ENCODE measurements around the gene ADGRL3.
"Not testable (repeated sequence)": the region's sequence is repeated elsewhere in the genome, so short reads cannot be mapped to it uniquely, and the experiment has no call there.

ADGRL3 gene

GRCh38 chr4:61336916-61337315 lies 136.8 kb downstream of the ADGRL3 start:
- no peak for TF ChIP-seq CTCF (IDR thresholded peaks at IDR 0.05; ENCODE audit: low read depth, low read length)
- no peak for DNase-seq (ENCODE audit: low read depth, low spot score)
- in situ Hi-C loops (cut with HindIII; ENCODE audit: low sequenced_read_pairs), result no loop called here
- no peak overlapping the region for H3K4me3 ChIP-seq (ENCODE audit: low read depth, low read length)

DNA sequence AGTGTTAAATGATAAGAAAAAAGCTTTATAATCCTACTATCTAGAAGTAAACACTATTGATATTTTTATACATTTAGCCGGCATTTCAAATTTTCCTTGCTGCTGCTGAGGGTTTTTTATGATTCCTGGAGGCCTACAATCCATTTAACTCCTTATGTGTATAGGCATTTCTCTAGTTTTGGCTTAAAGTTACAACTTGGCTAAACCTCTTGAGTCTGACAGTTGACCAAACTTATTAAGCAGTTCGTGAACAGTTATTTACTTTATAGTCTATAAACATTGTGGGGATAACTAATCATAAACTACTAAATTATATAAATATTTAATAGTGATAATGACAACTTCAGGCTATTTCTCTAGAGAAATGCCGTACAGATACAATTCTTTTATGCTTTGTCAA lies 141.9 kb downstream of the ADGRL3 start:
- DNase-seq (ENCODE audit: low read depth, low spot score), result no peak
- no peak overlapping the region for H3K4me3 ChIP-seq (ENCODE audit: low read depth, low read length)
- in situ Hi-C loops (cut with HindIII; ENCODE audit: low sequenced_read_pairs), result no loop called here
- TF ChIP-seq CTCF (IDR thresholded peaks at IDR 0.05; ENCODE audit: low read depth, low read length), result no peak

GRCh38 chr4:61350932-61351331 lies 150.8 kb downstream of the ADGRL3 start:
- TF ChIP-seq CTCF (IDR thresholded peaks at IDR 0.05; ENCODE audit: low read depth, low read length), result no peak
- H3K4me3 ChIP-seq (ENCODE audit: low read depth, low read length), result no peak overlapping the region
- in situ Hi-C loops (cut with HindIII; ENCODE audit: low sequenced_read_pairs), result no loop called here
- no peak for DNase-seq (ENCODE audit: low read depth, low spot score)

- TF ChIP-seq CTCF (IDR thresholded peaks at IDR 0.05; ENCODE audit: low read depth, low read length), result no peak
- no peak overlapping the region for H3K4me3 ChIP-seq (ENCODE audit: low read depth, low read length)
- in situ Hi-C loops (cut with HindIII; ENCODE audit: low sequenced_read_pairs), result no loop called here
- no peak for DNase-seq (ENCODE audit: low read depth, low spot score)
Observed at GRCh38 chr4:61356696-61357095, 156.6 kb downstream of the ADGRL3 start.

GRCh38 chr4:61359301-61359700 lies 159.2 kb downstream of the ADGRL3 start:
- in situ Hi-C loops (cut with HindIII; ENCODE audit: low sequenced_read_pairs), result no loop called here
- TF ChIP-seq CTCF (IDR thresholded peaks at IDR 0.05; ENCODE audit: low read depth, low read length), result no peak
- H3K4me3 ChIP-seq (ENCODE audit: low read depth, low read length), result no peak overlapping the region
- no peak for DNase-seq (ENCODE audit: low read depth, low spot score)

GRCh38 chr4:61372817-61373216 lies 172.7 kb downstream of the ADGRL3 start:
- in situ Hi-C loops (cut with HindIII; ENCODE audit: low sequenced_read_pairs); H3K4me3 ChIP-seq (ENCODE audit: low read depth, low read length); DNase-seq (ENCODE audit: low read depth, low spot score): not testable (repeated sequence)

GRCh38 chr4:61373901-61374440 lies 173.8 kb downstream of the ADGRL3 start:
- in situ Hi-C loops (cut with HindIII; ENCODE audit: low sequenced_read_pairs), result no loop called here
- no peak overlapping the region for H3K4me3 ChIP-seq (ENCODE audit: low read depth, low read length)
- DNase-seq (ENCODE audit: low read depth, low spot score), result peak; percentile 54
- no peak for TF ChIP-seq CTCF (IDR thresholded peaks at IDR 0.05; ENCODE audit: low read depth, low read length)
